ENCODE measurements around the gene CELF5.

CELF5 gene

DNA sequence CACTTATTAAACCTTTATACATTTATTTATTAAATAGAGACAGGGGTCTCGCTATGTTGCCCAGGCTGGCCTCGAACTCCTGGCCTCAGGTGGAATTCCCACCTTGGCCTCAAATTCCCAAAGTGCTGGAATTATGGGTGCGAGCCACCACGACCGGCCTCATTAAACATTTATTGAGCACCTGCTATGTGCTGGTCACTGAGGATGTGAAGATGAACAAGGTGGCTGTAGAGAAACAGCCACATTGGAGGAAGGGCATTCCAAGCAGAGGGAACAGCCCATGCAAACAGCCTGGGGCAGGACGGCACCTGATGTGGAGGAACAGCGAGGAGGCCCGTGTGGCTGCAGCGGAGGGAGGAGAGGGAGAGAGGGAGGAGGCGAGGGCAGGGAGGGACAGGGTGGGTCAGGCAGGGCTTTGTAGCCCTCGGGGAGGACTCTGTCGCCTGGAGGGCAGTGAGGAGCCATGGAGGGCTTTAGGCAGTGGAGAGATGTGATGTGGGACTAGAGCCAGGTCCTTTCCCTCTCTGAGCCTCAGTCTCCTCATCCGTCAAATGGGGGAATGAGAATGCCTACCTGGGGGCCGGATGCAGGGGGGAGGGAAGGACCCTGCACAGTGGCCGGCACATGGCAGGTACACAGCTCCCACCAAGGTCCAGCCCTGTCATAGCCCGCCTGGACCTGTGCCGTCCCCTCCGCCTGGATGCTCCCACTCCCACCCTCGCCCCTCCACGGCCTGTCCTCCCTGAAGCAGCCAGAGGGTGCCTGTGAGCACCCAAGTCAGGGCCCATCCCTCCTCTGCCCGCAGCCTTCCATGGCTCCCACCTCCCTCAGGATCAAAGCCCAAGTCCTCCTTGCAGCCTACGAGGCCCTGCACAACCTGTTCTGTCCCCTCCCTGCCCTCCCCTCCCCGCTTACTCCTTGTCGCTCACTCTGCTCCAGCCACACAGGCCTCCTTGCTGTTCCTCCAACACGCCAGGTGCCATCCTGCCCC lies 120.4 kb downstream of the CELF5 start:
- DNase-seq (ENCODE audit: low spot score) = no peak

DNA sequence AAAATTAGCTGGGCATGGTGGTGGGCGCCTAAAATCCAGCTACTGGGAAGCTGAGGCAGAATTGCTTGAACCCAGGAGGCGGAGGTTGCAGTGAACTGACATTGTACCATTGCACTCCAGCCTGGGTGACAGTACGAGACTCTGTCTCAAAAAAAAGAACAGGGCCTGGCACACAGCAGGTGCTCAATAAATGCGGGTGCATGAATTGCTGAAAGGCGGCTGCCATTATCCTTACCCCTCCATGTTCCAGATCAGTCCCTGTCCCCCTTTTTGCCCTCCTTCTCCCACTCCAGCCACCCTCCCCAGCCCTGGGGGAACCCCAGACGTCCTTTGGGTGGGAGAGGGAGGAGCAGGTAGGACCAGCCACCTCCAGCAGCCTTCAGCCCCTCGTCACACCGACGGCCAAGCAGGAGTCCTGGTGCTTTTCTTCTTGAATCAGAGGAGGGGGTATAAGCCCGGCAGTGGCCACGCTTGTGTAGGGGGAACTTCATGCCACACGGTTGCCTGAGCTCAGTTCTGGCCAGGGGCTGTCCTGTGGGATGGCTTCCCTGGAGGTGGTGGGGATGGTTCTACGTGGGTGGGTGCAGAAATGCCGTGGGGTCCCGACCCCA lies 121.5 kb downstream of the CELF5 start:
- DNase-seq (ENCODE audit: low spot score) = no peak
